AML-193 (cell line): ENCODE measurements around the gene UBE2J1.
"Not testable (repeated sequence)": the region's sequence is repeated elsewhere in the genome, so short reads cannot be mapped to it uniquely, and the experiment has no call there.

Source experiments
- DNase-seq, 2 experiments: peaks; one replicate each; lab custom pipeline; 2025; lab: John Stamatoyannopoulos, UW

UBE2J1 gene

GRCh38 chr6:89320012-89320559, 32.4 kb downstream of the UBE2J1 start:
- no peak for DNase-seq

GRCh38 chr6:89317067-89317466, 35.5 kb downstream of the UBE2J1 start:
- DNase-seq, result no peak

GRCh38 chr6:89315249-89315885, 37.2 kb downstream of the UBE2J1 start, which contains the start of gene GABRR2:
Gene GABRR2, minus strand, starts transcription at chr6:89315299. Its CDS starts 134 bp downstream, at chr6:89315165.
- DNase-seq, result no peak

- no peak for DNase-seq
Observed at GRCh38 chr6:89314692-89315091, 37.8 kb downstream of the UBE2J1 start.

GRCh38 chr6:89313006-89313405, 39.5 kb downstream of the UBE2J1 start:
- no peak for DNase-seq

- peak; percentile 50 to 56 for DNase-seq
Observed at GRCh38 chr6:89311853-89312531, 40.5 kb downstream of the UBE2J1 start.

- DNase-seq, result no peak
Observed at GRCh38 chr6:89311530-89311852, 41.0 kb downstream of the UBE2J1 start.

- no peak for DNase-seq
Observed at GRCh38 chr6:89310929-89311328, 41.6 kb downstream of the UBE2J1 start.

GRCh38 chr6:89308525-89309395, 43.8 kb downstream of the UBE2J1 start:
- DNase-seq, result peak; percentile 91 to 96

GRCh38 chr6:89304517-89304916, 48.0 kb downstream of the UBE2J1 start:
- not testable (repeated sequence) for DNase-seq

- DNase-seq, result peak; percentile 28 to 58
Observed at GRCh38 chr6:89302936-89303335, 49.6 kb downstream of the UBE2J1 start.

GRCh38 chr6:89302195-89302770, 50.2 kb downstream of the UBE2J1 start:
- no peak for DNase-seq

- DNase-seq, result no peak
Observed at GRCh38 chr6:89301586-89302194, 50.8 kb downstream of the UBE2J1 start.

- DNase-seq, result no peak
Observed at GRCh38 chr6:89299466-89299850, 53.1 kb downstream of the UBE2J1 start.

- no peak for DNase-seq
Observed at GRCh38 chr6:89298680-89299465, 53.6 kb downstream of the UBE2J1 start.

- peak; percentile 65 to 67 for DNase-seq
Observed at GRCh38 chr6:89297695-89298351, 54.7 kb downstream of the UBE2J1 start.

- DNase-seq, result no peak
Observed at GRCh38 chr6:89295981-89296380, 56.5 kb downstream of the UBE2J1 start.

- DNase-seq, result not testable (repeated sequence)
Observed at GRCh38 chr6:89295116-89295515, 57.4 kb downstream of the UBE2J1 start.

- no peak for DNase-seq
Observed at GRCh38 chr6:89291256-89291819, 61.2 kb downstream of the UBE2J1 start.
